GM18519 (cell line): ENCODE measurements around the gene GNAQ.

Source experiments
- ATAC-seq: cut with Tn5 transposase; IDR thresholded peaks from one replicate; pipeline ENCODE4 v1.9.1; 2021; ENCODE audit warnings: mild to moderate bottlenecking, moderate library complexity; ENCODE audit not compliant: unreplicated experiment, low FRiP score

Gene GNAQ

GRCh38 chr9:77830618-77831285, 200.9 kb downstream of the GNAQ start:
- ATAC-seq: no peak

GRCh38 chr9:77829420-77829819, 202.2 kb downstream of the GNAQ start:
- no peak for ATAC-seq

- peak; percentile 85 for ATAC-seq
Measured at GRCh38 chr9:77827104-77827784, 204.4 kb downstream of the GNAQ start.

- no peak for ATAC-seq
Measured at GRCh38 chr9:77826621-77827020, 205.0 kb downstream of the GNAQ start.

GRCh38 chr9:77826116-77826515, 205.5 kb downstream of the GNAQ start:
- ATAC-seq: no peak

GRCh38 chr9:77825361-77825760, 206.2 kb downstream of the GNAQ start:
- ATAC-seq: no peak

GRCh38 chr9:77820293-77820954, 211.2 kb downstream of the GNAQ start:
- ATAC-seq: no peak

GRCh38 chr9:77819657-77820056, 212.0 kb downstream of the GNAQ start:
- ATAC-seq: no peak

GRCh38 chr9:77817590-77818311, 213.9 kb downstream of the GNAQ start:
- peak; percentile 53 for ATAC-seq

GRCh38 chr9:77816641-77817341, 214.8 kb downstream of the GNAQ start:
- no peak for ATAC-seq

- no peak for ATAC-seq
Measured at GRCh38 chr9:77815260-77815659, 216.4 kb downstream of the GNAQ start.

- ATAC-seq: no peak
Measured at GRCh38 chr9:77811832-77812231, 219.8 kb downstream of the GNAQ start.

GRCh38 chr9:77810637-77811119, 220.9 kb downstream of the GNAQ start:
- no peak for ATAC-seq

GRCh38 chr9:77810047-77810446, 221.6 kb downstream of the GNAQ start:
- no peak for ATAC-seq

GRCh38 chr9:77809552-77809951, 222.1 kb downstream of the GNAQ start:
- no peak for ATAC-seq

GRCh38 chr9:77808751-77809081, 222.9 kb downstream of the GNAQ start:
- no peak for ATAC-seq

- ATAC-seq: no peak
Measured at GRCh38 chr9:77807846-77808750, 223.5 kb downstream of the GNAQ start.

- ATAC-seq: no peak
Measured at GRCh38 chr9:77807281-77807683, 224.3 kb downstream of the GNAQ start.

GRCh38 chr9:77806741-77807140, 224.9 kb downstream of the GNAQ start:
- ATAC-seq: no peak
